ENCODE results near the gene RMC1.

DNA sequence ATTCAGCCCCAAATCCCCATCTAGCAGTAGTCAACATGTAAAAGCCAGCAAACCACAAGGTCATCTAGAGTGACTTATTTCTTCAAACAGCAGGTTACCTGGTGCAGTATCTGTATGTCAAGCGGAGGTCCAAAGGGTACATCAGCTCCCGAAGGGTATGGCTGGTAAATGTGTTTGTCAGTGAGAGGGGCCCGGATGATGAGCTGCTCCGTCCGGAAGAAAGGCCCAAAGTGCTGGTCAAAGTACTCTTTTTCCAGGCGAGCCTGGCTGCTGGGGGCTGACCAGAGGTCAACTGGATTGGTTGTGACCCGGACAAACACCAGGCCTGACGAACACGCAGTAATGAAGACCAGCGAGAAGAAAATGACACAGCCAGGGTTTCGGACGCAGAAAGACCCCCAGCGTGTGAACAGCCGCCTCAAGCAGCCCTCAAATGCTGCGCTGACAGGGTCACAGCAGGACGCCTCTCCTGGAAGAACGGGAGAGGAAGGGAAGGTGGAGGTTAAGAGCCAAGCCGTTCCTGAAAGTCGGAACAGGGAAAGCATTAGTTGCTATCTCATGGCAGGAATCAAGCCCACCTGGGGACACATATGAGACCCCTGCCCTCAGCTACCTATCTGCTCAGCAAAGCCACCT is 53.0 kb downstream of the RMC1 start:
- no peak for TF ChIP-seq CTCF (IDR thresholded peaks at IDR 0.05)
- TF ChIP-seq EP300 (IDR thresholded peaks at IDR 0.05; ENCODE audit: low read depth): no peak
- TF ChIP-seq POLR2AphosphoS5 (IDR thresholded peaks at IDR 0.05): no peak

Measured in transverse colon (tissue), 4 donors.